Memory B cell (primary cell): ENCODE data around the gene SAMM50.
A peak's percentile ranks its signal among the peaks of the same experiment; 100 is the strongest.

Experiments
- ATAC-seq: fragments of 150-1000 bp; cut with Tn5 transposase; 2 replicates; pipeline ENCODE4 v1.10.0; 2021; ENCODE audit warnings: low read depth, mild to moderate bottlenecking, moderate library complexity
- DNase-seq, 2 donors: peaks; one replicate each; pipeline ENCODE4 v3.0.0; 2022; ENCODE audit warnings: low spot score in 2 of 2
- H3K27ac Mint-ChIP-seq: one replicate; pipeline ENCODE4 v1.8.0; 2022; ENCODE audit warnings: mild to moderate bottlenecking, moderate library complexity, mixed read lengths
- H3K27me3 Mint-ChIP-seq: one replicate; pipeline ENCODE4 v1.8.0; 2022; ENCODE audit warnings: mixed read lengths
- H3K36me3 Mint-ChIP-seq: one replicate; pipeline ENCODE4 v1.8.0; 2022; ENCODE audit warnings: mild to moderate bottlenecking, mixed read lengths
- H3K4me1 Mint-ChIP-seq: one replicate; pipeline ENCODE4 v1.8.0; 2022; ENCODE audit warnings: mixed read lengths
- H3K4me3 Mint-ChIP-seq: one replicate; pipeline ENCODE4 v1.8.0; 2022; ENCODE audit warnings: mild to moderate bottlenecking, moderate library complexity, mixed read lengths
- H3K9me3 Mint-ChIP-seq: one replicate; pipeline ENCODE4 v1.8.0; 2022; ENCODE audit warnings: mixed read lengths

SAMM50 gene

GRCh38 chr22:43994416-43994815 is 39.2 kb downstream of the SAMM50 start:
- H3K27ac Mint-ChIP-seq = peak overlapping the region; percentile 99
- no peaks in the 10 kb centered on the region for H3K9me3 Mint-ChIP-seq
- H3K4me3 Mint-ChIP-seq = peak overlapping the region; percentile 15
- peaks cover 24% of the 10 kb centered on the region for H3K36me3 Mint-ChIP-seq
- no peaks in the 10 kb centered on the region for H3K27me3 Mint-ChIP-seq
- DNase-seq (no peak), ATAC-seq (no peak)
- peaks cover 32% of the 10 kb centered on the region for H3K4me1 Mint-ChIP-seq

- H3K36me3 Mint-ChIP-seq = peaks cover 18% of the 10 kb centered on the region
- H3K4me1 Mint-ChIP-seq = peaks cover 32% of the 10 kb centered on the region
- ATAC-seq = no peak
Observed at GRCh38 chr22:43995057-43995685, 39.9 kb downstream of the SAMM50 start.

GRCh38 chr22:43995798-43996169 is 40.5 kb downstream of the SAMM50 start:
- Mint-ChIP-seq H3K36me3 (peaks cover 18% of the 10 kb centered on the region), H3K4me1 (peaks cover 32% of the 10 kb centered on the region), H3K27ac (peak overlapping the region; percentile 99), H3K9me3 (no peaks in the 10 kb centered on the region), H3K27me3 (no peaks in the 10 kb centered on the region), H3K4me3 (peak overlapping the region; percentile 95)
- no peak for DNase-seq
- ATAC-seq = no peak

More at GRCh38 chr22:43995057-43995685, 39.9 kb downstream of the SAMM50 start:
- H3K27me3 Mint-ChIP-seq = no peaks in the 10 kb centered on the region
- no peaks in the 10 kb centered on the region for H3K9me3 Mint-ChIP-seq
- DNase-seq = no peak
- H3K27ac Mint-ChIP-seq = peak overlapping the region; percentile 99
- peak overlapping the region; percentile 95 for H3K4me3 Mint-ChIP-seq

GRCh38 chr22:43996170-43996980 is 41.1 kb downstream of the SAMM50 start:
- peak overlapping the region; percentile 95 for H3K4me3 Mint-ChIP-seq
- H3K9me3 Mint-ChIP-seq = no peaks in the 10 kb centered on the region
- H3K27ac Mint-ChIP-seq = peak overlapping the region; percentile 99
- DNase-seq = peak; percentile 69 to 72
- H3K27me3 Mint-ChIP-seq = no peaks in the 10 kb centered on the region
- ATAC-seq = peak; percentile 84
- peaks cover 18% of the 10 kb centered on the region for H3K36me3 Mint-ChIP-seq
- peaks cover 32% of the 10 kb centered on the region for H3K4me1 Mint-ChIP-seq

- H3K27ac Mint-ChIP-seq = peak overlapping the region; percentile 99
- H3K36me3 Mint-ChIP-seq = peaks cover 14% of the 10 kb centered on the region
- peaks cover 32% of the 10 kb centered on the region for H3K4me1 Mint-ChIP-seq
Observed at GRCh38 chr22:43996981-43997265, 41.7 kb downstream of the SAMM50 start.

DNA sequence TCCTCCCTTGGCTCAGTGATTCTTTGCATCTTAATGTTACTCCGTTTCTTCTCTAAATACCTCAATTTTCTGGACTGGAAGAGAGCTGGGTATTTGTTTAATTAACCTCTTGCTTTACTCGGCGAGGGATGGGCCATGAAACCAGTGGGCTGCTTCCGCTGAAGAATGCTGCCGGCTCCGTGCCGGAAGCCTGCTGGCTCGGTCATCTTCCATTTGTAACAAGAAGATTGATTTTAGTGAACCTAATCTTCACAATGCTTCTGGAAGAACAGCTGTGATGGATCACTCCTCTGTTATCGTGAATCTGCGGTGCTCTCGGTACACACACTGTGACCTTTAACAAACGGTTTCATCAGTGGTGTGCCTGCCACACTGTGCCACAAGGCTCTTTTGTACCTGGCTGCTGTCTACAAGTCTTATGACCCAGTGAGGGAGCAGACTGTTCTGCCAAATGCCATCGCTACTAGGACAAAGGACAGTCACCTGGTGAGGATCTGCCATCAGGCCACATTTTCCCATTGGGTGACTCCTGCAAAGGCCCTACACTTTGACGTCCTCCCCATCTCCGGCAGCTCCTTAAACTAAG is 43.5 kb downstream of the SAMM50 start:
- Mint-ChIP-seq H3K27me3 (no peaks in the 10 kb centered on the region), H3K27ac (no peak overlapping the region), H3K4me3 (no peak overlapping the region), H3K4me1 (peaks cover 23% of the 10 kb centered on the region), H3K36me3 (peaks cover 8% of the 10 kb centered on the region), H3K9me3 (no peaks in the 10 kb centered on the region)
- DNase-seq (no peak), ATAC-seq (no peak)

More at GRCh38 chr22:43996981-43997265, 41.7 kb downstream of the SAMM50 start:
- no peak for DNase-seq
- peak overlapping the region; percentile 95 for H3K4me3 Mint-ChIP-seq
- no peak for ATAC-seq
- no peaks in the 10 kb centered on the region for H3K27me3 Mint-ChIP-seq
- no peaks in the 10 kb centered on the region for H3K9me3 Mint-ChIP-seq

GRCh38 chr22:43999378-43999777 is 44.1 kb downstream of the SAMM50 start:
- peaks cover 8% of the 10 kb centered on the region for H3K36me3 Mint-ChIP-seq
- H3K4me3 Mint-ChIP-seq = no peak overlapping the region
- peaks cover 22% of the 10 kb centered on the region for H3K4me1 Mint-ChIP-seq
- DNase-seq (no peak), ATAC-seq (no peak)
- H3K27ac Mint-ChIP-seq = no peak overlapping the region
- no peaks in the 10 kb centered on the region for H3K9me3 Mint-ChIP-seq
- H3K27me3 Mint-ChIP-seq = no peaks in the 10 kb centered on the region

DNA sequence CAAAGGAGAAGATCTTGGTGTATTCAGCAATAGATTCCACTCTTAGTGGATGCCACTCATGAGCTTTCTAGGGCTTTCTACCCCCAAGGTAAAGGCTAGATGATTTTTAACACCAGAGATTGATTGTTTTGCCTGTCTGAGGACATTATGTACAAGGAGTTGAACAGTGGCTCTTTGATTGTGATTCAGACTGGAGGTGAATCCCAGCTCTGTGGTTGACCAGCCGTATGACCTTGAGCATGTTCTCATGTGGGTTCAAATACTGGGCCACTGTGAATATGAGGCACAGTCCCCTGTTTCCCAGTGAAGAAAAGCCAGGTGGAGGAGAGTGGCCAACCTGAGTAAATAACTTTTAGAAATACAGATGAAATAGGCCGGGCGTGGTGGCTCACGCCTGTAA is 44.9 kb downstream of the SAMM50 start:
- no peak for ATAC-seq
- Mint-ChIP-seq H3K27me3 (no peaks in the 10 kb centered on the region), H3K36me3 (peaks cover 7% of the 10 kb centered on the region), H3K9me3 (no peaks in the 10 kb centered on the region), H3K4me1 (peaks cover 19% of the 10 kb centered on the region), H3K27ac (no peak overlapping the region), H3K4me3 (no peak overlapping the region)
- no peak for DNase-seq

DNA sequence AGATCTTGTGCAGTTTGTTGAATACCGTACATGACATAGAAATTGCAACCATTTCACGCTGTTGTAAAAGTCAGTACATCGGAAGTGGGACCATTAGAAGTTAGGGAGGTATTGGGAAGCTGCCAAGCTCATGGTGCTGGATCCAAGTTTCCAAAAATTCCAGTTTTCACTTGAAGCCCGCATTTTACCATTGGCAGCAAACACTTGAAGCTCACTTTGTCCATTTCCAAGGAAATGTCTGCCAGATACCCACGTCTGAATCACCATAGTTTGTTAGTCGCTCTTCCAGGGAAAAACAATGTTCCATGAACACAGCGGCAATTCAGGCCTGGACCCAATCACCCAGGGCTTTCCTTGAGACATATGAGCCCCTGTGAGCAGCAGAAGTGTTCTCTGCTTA is 46.3 kb downstream of the SAMM50 start:
- no peak overlapping the region for H3K4me3 Mint-ChIP-seq
- peaks cover 5% of the 10 kb centered on the region for H3K36me3 Mint-ChIP-seq
- no peak overlapping the region for H3K27ac Mint-ChIP-seq
- peaks cover 2% of the 10 kb centered on the region for H3K9me3 Mint-ChIP-seq
- H3K4me1 Mint-ChIP-seq = peaks cover 9% of the 10 kb centered on the region
- DNase-seq (no peak), ATAC-seq (no peak)
- no peaks in the 10 kb centered on the region for H3K27me3 Mint-ChIP-seq

- DNase-seq = no peak
- no peaks in the 10 kb centered on the region for H3K27me3 Mint-ChIP-seq
- peaks cover 2% of the 10 kb centered on the region for H3K9me3 Mint-ChIP-seq
- peaks cover 5% of the 10 kb centered on the region for H3K36me3 Mint-ChIP-seq
- H3K4me3 Mint-ChIP-seq = no peak overlapping the region
- no peak overlapping the region for H3K27ac Mint-ChIP-seq
- no peak for ATAC-seq
- H3K4me1 Mint-ChIP-seq = peaks cover 2% of the 10 kb centered on the region
Observed at GRCh38 chr22:44002324-44002723, 47.1 kb downstream of the SAMM50 start.

- Mint-ChIP-seq H3K27me3 (no peaks in the 10 kb centered on the region), H3K27ac (no peak overlapping the region), H3K4me1 (peaks cover 2% of the 10 kb centered on the region), H3K4me3 (no peak overlapping the region), H3K36me3 (peaks cover 5% of the 10 kb centered on the region), H3K9me3 (peaks cover 2% of the 10 kb centered on the region)
- ATAC-seq (no peak), DNase-seq (no peak)
Observed at GRCh38 chr22:44002997-44003396, 47.8 kb downstream of the SAMM50 start.

DNA sequence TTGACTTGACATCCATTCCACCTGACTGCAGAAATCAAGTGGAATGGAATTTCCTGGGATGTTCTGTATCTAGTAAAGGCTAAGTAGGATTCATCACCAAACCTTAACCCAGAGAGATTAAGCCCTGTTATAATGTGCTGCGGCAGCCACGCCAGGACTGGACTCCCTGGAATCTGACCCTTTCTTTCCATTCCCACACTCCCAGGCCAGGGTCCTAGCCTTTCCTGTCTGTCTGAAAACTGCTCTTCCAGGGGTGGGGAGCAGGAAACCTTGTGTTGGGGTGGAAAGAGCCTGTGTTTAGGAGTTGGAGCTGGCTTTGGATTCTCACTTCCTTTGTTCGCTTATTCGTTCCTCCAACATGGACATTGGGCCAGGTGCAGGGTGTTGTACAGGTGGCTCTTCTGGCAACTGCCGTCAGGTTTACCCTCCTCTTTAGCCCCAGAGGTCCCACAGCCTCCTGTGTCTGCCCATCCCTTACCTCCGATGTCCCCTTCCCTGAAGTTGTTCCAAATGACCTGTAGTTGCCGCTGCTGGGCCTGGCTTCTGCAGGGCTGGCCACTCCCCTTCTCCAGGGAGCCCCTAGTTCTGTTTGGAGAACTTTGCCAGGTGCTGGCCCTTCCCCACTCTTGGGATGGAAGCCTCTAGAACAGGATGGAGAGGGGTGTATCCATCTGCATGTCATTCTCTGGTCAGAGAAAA is 48.3 kb downstream of the SAMM50 start:
- DNase-seq (no peak), ATAC-seq (no peak)
- Mint-ChIP-seq H3K4me1 (peaks cover 2% of the 10 kb centered on the region), H3K27me3 (no peaks in the 10 kb centered on the region), H3K36me3 (peaks cover 4% of the 10 kb centered on the region), H3K9me3 (peaks cover 2% of the 10 kb centered on the region), H3K27ac (no peak overlapping the region), H3K4me3 (no peak overlapping the region)

DNA sequence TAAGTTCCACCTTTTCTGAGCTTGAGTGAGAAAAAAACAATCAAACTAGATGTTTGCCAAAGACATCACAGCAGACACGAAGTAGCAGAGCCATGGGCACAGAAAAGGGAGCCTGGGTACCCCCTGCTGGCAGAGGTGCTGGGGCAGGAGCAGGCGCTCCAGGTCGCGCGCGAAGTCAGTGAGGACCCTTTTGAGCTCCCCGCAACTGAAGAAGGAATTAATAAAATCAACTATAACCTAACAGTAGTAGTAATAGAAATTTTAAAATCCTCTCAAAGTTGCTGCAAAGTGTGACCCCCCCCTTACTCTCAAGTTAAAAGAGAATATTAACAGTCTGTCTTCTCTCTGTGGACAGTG is 48.8 kb downstream of the SAMM50 start:
- Mint-ChIP-seq H3K4me1 (peaks cover 2% of the 10 kb centered on the region), H3K4me3 (no peak overlapping the region), H3K27me3 (no peaks in the 10 kb centered on the region), H3K9me3 (peaks cover 2% of the 10 kb centered on the region), H3K36me3 (peaks cover 2% of the 10 kb centered on the region), H3K27ac (no peak overlapping the region)
- DNase-seq = no peak
- no peak for ATAC-seq

DNA sequence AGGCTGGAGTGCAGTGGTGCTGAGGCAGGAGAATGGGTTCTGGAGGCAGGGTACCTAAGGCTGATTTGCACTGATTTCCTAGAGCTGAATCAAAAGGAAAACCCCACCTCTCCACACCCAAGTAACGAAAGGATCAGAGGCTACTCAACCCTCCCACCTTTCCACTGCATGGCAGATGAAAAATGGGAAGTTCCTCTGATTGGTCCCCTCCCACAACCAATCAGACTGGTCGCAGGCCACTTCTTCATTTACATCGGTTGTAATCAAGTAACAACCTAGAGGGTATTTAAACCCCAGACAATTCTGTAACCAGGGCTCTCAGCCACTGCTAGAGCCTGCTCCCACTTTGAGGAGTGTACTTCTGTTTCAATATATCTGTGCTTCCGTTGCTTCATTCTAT is 50.3 kb downstream of the SAMM50 start:
- Mint-ChIP-seq H3K36me3 (no peaks in the 10 kb centered on the region), H3K27me3 (no peaks in the 10 kb centered on the region), H3K4me3 (peak overlapping the region; percentile 27), H3K9me3 (peaks cover 2% of the 10 kb centered on the region), H3K27ac (no peak overlapping the region), H3K4me1 (peaks cover 2% of the 10 kb centered on the region)
- peak; percentile 74 for ATAC-seq
- DNase-seq = no peak
